CD4-positive, alpha-beta T cell treated with Interleukin-6 at 100 ng/mL for 8 hours (primary cell): ENCODE results near the gene UIMC1.
"Not testable (repeated sequence)": the region's sequence is repeated elsewhere in the genome, so short reads cannot be mapped to it uniquely, and the experiment has no call there.

Source experiments
- DNase-seq: peaks from one replicate; pipeline ENCODE4 v3.0.0-alpha.2; 2020; ENCODE audit warnings: mixed read lengths, low spot score

Gene UIMC1

DNA sequence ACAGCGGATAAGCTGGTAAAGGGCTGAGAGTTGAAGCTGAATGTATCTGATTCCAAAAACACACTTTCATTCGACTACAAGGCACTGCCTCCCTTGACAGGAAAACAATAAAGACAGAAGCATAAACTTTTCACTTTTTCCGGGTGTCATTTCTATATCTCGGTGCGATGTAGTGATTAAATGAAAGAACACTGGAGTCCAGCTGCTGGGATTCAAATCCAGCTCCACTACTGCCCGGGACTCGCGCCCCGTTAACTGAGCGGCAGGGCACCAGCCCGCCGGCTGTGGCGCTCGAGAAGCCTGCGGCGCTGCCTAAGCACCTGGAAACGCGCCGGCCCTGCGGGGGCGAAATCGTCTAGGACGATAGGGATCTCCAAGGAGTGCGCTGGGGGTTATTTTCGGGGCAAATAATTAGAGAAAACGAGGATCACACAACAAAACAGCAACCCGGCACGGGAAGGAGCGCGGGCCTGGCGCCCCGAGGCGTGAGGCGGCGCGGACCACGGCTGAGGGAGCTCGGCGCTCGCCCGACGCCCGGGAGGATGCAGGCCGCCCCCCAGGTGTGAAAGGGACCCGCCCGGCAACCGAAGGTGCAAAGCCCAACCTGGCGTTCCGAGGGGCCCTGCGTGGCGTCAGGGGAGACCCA, 837 bp downstream of the UIMC1 start:
- DNase-seq = peak; percentile 47

GRCh38 chr5:177004961-177005360, 1.6 kb downstream of the UIMC1 start:
- DNase-seq = no peak

- no peak for DNase-seq
Measured at GRCh38 chr5:177003649-177004048, 2.9 kb downstream of the UIMC1 start.

GRCh38 chr5:176999526-176999925, 7.1 kb downstream of the UIMC1 start:
- DNase-seq = not testable (repeated sequence)

GRCh38 chr5:176998828-176999227, 7.8 kb downstream of the UIMC1 start:
- no peak for DNase-seq

- no peak for DNase-seq
Measured at GRCh38 chr5:176996780-176997179, 9.8 kb downstream of the UIMC1 start.

- no peak for DNase-seq
Measured at GRCh38 chr5:176995896-176996767, 10.4 kb downstream of the UIMC1 start.

- no peak for DNase-seq
Measured at GRCh38 chr5:176995122-176995490, 11.5 kb downstream of the UIMC1 start.

DNA sequence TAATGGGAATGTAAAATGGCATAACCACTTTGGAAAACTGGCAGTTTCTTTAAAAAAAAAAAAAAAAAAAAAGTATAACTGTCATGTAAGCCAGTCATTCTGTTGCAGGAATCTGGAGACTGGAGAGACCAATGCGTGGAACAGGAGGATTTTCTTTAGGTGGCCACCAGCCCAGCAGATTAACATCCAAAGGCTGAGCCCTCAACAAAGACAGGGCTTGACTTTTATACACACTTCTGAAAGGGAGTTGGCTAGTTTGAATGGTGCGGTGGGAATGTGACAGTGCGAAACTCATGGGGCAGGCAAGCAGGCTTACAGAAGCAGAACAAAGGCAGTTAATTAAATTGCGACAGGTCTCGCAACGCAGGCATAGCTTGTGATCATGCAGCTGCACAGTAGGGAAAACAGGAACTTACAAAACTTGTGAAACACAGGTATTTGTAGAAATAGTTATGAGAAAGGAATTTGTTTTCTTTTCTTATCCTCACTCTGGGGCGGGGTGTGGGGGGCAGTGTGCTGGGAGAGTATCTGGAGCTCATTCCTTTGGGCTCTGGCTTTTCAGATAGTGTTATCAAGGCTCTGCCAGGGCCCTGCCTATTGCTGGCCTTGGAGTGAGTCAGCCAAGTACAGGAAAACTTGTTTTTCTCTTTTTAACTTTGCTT, 12.0 kb downstream of the UIMC1 start:
- DNase-seq = no peak

GRCh38 chr5:176993081-176993480, 13.5 kb downstream of the UIMC1 start:
- DNase-seq = not testable (repeated sequence)

DNA sequence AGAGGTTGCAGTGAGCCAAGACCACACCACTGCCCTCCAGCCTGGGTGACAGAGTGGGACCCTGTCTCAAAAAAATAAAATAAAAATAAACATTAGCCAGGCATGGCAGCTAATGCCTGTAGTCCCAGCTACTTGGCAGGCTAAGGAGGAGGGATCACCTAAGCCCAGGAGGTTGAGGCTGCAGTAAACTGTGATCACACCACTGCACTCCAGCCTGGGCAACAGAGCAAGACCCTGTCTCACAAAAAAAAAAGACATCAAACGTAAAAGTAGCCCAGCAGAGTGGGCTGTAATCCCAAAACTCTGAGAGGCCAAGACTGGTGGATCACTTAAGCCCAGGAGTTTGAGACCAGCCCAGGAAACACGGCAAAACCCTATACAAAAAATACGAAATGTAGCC, 19.0 kb downstream of the UIMC1 start:
- no peak for DNase-seq

GRCh38 chr5:176986280-176986679, 20.3 kb downstream of the UIMC1 start:
- DNase-seq = no peak

GRCh38 chr5:176985516-176985915, 21.1 kb downstream of the UIMC1 start:
- DNase-seq = peak; percentile 54

DNA sequence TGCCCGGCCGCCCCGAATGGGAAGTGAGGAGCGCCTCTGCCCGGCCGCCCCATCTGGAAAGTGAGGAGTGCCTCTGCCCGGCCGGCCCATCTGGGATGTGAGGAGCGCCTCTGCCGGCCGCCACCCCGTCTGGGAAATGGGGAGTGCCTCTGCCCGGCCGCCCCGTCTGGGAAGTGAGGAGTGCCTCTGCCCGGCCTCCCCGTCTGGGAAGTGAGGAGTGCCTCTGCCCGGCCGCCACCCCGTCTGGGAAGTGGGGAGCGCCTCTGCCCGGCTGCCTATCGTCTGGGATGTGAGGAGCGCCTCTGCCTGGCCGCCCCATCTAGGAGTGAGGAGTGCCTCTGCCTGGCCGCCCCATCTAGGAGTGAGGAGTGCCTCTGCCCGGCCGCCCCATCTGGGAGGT, 22.4 kb downstream of the UIMC1 start:
- DNase-seq = not testable (repeated sequence)

GRCh38 chr5:176983593-176983992, 23.0 kb downstream of the UIMC1 start:
- not testable (repeated sequence) for DNase-seq

GRCh38 chr5:176983112-176983511, 23.5 kb downstream of the UIMC1 start:
- DNase-seq = not testable (repeated sequence)

DNA sequence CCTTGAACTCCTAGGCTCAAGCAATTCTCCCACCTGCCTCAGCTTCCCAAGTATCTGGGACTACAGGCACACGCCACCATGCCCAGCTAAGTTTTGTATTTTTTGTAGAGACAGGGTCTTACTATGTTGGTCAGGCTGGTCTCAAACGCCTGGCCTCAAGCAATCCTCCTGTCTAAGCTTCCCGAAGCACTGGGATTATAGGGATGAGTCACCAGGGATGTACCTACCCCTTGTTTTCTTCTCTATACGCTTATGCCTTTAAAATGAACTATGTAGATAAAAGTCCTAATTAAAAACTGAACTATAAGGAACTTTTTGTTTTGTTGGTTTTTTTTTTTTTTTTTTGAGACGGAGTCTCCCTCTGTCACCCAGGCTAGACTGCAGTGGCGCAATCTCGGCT, 25.8 kb downstream of the UIMC1 start:
- DNase-seq = no peak

DNA sequence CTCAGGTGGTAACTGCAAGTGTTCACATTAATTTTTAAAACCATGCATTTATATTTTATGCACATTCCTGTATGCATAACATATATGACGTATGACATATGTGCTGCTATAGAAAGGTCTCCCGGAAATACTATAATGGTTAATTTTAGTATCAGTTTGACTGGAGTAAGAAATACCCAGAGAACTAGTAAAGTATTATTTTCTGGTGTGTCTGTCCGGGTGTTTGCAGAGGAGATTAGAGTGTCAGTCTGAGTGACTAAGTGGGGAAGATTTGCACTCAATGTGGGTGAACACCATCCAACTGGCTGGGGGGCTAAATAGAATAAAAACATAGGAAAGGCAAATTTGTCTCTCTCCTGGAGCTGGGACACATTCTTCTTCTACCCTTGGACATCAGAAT, 26.9 kb downstream of the UIMC1 start:
- no peak for DNase-seq

DNA sequence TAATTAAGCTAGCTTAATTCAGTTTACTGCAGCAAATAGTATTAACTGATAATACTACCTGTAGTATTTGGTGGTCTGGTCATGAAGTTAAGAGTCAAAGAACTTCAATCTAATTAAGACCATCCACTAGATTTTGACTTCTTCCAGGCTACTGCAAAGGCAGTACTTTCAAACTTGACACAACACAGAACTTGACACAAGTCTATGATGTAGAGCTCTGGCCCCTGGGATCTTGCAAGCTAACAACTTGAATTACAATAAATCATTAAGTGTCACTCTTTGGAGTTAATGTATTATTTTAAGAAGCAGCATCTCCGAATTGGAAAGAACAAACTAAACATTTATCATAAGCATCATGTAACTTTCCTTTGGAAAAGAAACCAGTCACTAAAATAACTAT, 40.9 kb downstream of the UIMC1 start:
- DNase-seq = no peak

DNA sequence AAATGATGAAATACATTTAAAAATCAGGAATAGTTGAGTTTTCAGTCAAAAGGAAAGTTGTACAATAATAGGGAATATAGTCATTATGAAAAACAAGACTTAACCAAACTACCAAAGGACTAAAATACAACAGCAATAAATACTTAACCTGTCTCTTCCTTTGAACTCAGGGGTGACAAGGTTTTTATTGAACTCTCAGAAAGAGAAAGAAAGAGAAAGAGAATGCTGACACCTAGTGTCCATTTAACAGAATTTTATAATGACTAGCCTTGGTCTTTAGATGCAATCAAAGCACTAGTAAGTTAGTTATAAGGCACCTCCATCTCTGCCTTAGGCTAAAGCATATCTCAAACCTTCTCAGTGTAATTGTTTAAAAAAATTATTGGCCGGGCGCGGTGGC, 47.5 kb downstream of the UIMC1 start:
- peak; percentile 6 for DNase-seq

DNA sequence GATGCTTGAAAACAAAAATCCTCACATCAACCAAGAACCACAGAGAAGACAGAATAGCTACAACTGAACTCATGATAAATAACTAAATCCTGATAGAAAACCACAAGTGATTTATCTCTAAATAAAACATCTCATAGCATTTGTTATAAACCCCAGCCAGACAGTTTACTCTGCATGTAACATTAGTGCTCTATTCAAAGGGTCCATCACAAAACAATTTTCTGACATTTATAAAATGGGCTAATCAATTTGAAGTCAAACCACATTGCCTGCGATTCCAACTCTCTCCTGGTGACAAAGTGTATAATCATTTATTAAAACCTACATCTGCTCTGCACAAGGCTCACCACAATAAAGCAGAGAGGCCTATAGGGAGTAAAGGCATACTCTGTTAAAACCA, 49.8 kb downstream of the UIMC1 start:
- DNase-seq = no peak

DNA sequence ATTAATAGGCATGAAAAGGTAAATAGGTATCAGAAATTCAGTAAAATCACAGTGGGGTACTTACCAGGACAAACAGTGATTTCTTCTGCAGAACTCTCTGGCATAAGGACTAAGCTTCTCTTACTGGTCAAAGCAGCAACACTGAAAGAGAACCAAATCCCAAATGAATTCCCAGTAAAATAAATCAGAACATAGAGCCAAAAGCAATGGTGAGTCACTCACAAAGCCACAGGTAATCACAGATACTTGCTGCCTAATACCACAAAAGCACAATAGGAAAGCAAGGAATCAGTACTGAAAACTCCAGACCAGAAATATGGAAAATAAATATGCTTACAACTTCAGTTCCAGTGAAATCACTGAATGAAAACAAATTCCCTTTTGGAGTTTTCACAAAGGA, 50.7 kb downstream of the UIMC1 start:
- DNase-seq = no peak

- no peak for DNase-seq
Measured at GRCh38 chr5:176954050-176954449, 52.5 kb downstream of the UIMC1 start.
